Body of pancreas (tissue), 4 donors: ENCODE data around the gene SLC9A9. TPM values are rescaled to one million over a fixed set of nuclear protein-coding genes. Genes with fewer than 3 reads are reported as not detected.

ENCODE experiments used
- ATAC-seq: fragments of 150-250 bp; one replicate; pipeline ENCODE4 v1.9.1; 2016
- DNase-seq, 4 donors: peaks; one replicate each; pipeline ENCODE4 v3.0.0-alpha.2; 2019
- H3K27ac ChIP-seq, 4 donors: fragments of 200-600 bp; sonication (generic); 1 replicate in 3 of 4; 2 replicates in 1 of 4; pipeline versions ENCODE4 v1.5.1 to v1.6.1; 2016 to 2019; ENCODE audit warnings: mild to moderate bottlenecking in 1 of 4, mixed read lengths in 1 of 4, moderate library complexity in 1 of 4
- H3K27me3 ChIP-seq, 2 donors: fragments of 200-600 bp; sonication (generic); one replicate each; pipeline ENCODE4 v1.6.0; 2016; ENCODE audit warnings: mild to moderate bottlenecking in 1 of 2
- H3K36me3 ChIP-seq, 2 donors: fragments of 200-600 bp; sonication (generic); replicated peaks in 1 of 2; 2 replicates each; pipeline ENCODE4 v1.5.1; 2016; ENCODE audit warnings: low read depth in 2 of 2; ENCODE audit not compliant: insufficient read depth in 1 of 2
- H3K4me1 ChIP-seq: fragments of 200-600 bp; sonication (generic); one replicate; pipeline ENCODE4 v1.6.0; 2016
- H3K4me3 ChIP-seq, 2 donors: fragments of 200-600 bp; sonication (generic); 1 replicate in 1 of 2; 2 replicates in 1 of 2; pipeline ENCODE4 v1.5.1; 2016 to 2019
- H3K9me3 ChIP-seq, 3 donors: fragments of 200-600 bp; sonication (generic); 1 replicate in 2 of 3; 2 replicates in 1 of 3; pipeline ENCODE4 v1.5.1; 2016
- POLR2A ChIP-seq, 3 donors: fragments of 450-650 bp; IDR thresholded peaks; one replicate each; pipeline ENCODE4 v1.6.1; 2016; ENCODE audit warnings: antibody characterized with exemption in 3 of 3, mild to moderate bottlenecking in 2 of 3
- WGBS, 2 donors: methylation state at CpG; one replicate each; pipeline ENCODE4 v1.1.5; 2017; 5-methylcytosine and 5-hydroxymethylcytosine counted together
- intact Hi-C: fragments of 100-400 bp; cut with DNase I; formaldehyde crosslinking; loops from one replicate; pipeline ENCODE4 v1.15.1; 2023
- total RNA-seq, 2 donors: library from RNA; depleted of rRNA; stranded (reverse); fragments of >200 nt; gene quantifications; one replicate each; pipeline ENCODE4 v1.1.0, GENCODE V29; 2016
- TF ChIP-seq, protein P1 (sequence below), 7 experiments: fragments of 450-650 bp in 4 of 7; fragments of 200-600 bp in 3 of 7; sonication (generic) in 3 of 7; IDR thresholded peaks; one replicate each; pipeline ENCODE4 v1.5.1; 2016 to 2019; ENCODE audit warnings: antibody characterized with exemption in 7 of 7

Gene SLC9A9
- total RNA-seq, 2 donors from 2014 or later, result 1.6 to 2.3 TPM

DNA sequence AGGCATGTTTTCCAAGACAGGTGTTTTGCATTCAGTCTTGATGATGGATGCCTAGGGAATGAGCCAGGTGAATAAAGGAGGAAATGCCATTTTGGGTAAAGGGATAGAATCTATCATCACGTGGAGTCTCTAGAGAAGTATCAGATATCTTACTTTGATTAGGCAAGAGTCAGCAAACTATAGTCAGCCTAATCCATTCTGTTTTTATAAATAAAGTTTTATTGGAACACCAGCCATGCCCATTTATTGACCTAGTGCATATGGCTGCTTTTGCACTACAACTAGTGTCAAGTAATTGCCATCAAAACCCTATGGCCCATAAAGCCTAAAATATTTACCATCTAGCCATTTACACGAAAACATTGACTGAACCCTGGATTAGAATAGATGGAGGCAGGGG, 231.2 kb downstream of the SLC9A9 start:
- no peak for ATAC-seq
- no peaks in the 10 kb centered on the region for H3K36me3 ChIP-seq
- H3K27me3 ChIP-seq, result no peaks in the 10 kb centered on the region
- WGBS, 2 donors, result 76 to 79% methylated on average over 2 of the region's 2 CpGs
- TF ChIP-seq, protein P1, sequence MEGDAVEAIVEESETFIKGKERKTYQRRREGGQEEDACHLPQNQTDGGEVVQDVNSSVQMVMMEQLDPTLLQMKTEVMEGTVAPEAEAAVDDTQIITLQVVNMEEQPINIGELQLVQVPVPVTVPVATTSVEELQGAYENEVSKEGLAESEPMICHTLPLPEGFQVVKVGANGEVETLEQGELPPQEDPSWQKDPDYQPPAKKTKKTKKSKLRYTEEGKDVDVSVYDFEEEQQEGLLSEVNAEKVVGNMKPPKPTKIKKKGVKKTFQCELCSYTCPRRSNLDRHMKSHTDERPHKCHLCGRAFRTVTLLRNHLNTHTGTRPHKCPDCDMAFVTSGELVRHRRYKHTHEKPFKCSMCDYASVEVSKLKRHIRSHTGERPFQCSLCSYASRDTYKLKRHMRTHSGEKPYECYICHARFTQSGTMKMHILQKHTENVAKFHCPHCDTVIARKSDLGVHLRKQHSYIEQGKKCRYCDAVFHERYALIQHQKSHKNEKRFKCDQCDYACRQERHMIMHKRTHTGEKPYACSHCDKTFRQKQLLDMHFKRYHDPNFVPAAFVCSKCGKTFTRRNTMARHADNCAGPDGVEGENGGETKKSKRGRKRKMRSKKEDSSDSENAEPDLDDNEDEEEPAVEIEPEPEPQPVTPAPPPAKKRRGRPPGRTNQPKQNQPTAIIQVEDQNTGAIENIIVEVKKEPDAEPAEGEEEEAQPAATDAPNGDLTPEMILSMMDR (IDR thresholded peaks at IDR 0.05), result no peak
- TF ChIP-seq POLR2A (IDR thresholded peaks at IDR 0.05), result no peak
- no peak for DNase-seq
- H3K9me3 ChIP-seq, result no peaks in the 10 kb centered on the region
- intact Hi-C loops, result no loop called here
- no peaks in the 10 kb centered on the region for H3K4me1 ChIP-seq
- no peak overlapping the region for H3K27ac ChIP-seq
- no peak overlapping the region for H3K4me3 ChIP-seq

DNA sequence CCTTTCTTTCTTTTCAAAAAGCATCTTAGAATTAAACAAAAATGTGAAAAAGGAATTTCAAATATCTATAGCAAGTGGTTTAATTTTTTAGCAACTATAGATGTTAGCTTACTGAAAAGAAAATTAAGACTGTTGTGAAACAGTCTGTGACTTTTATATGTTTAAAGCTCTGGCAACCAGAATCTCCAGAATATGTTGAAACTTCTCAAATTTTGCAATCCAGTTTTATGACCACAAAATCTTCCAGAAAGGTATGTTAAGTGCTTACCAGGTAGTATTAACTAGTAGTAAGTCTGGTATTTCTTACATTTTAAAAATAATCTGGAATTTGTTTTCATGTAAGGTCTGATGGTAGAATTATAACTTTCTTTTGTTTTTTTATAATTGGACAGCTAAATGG, 235.0 kb downstream of the SLC9A9 start:
- Histone ChIP-seq H3K27ac (no peak overlapping the region), H3K4me1 (no peaks in the 10 kb centered on the region), H3K27me3 (no peaks in the 10 kb centered on the region), H3K4me3 (no peak overlapping the region), H3K36me3 (no peaks in the 10 kb centered on the region), H3K9me3 (no peaks in the 10 kb centered on the region)
- TF ChIP-seq POLR2A (IDR thresholded peaks at IDR 0.05), result no peak
- TF ChIP-seq, protein P1 (IDR thresholded peaks at IDR 0.05), result no peak
- DNase-seq (no peak), ATAC-seq (no peak)
- intact Hi-C loops, result no loop called here

DNA sequence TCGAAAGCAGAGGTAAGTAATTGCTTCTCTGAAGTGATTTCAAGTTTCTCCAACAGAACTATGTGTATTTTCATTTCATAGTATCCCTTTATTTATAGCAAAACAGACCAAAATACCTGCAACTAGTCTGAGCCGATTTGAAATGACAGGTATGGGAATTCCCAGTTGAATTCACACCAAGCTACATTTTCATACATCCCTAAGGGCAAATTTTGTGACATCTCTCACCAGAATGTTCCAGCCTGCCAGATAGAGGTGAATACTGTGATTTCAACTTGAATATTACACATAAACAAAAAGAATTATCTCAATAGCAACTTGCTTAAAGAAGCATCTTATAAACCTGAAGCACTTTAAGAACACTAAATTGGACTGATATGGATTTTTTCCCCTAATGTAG, 235.7 kb downstream of the SLC9A9 start:
- TF ChIP-seq, protein P1 (IDR thresholded peaks at IDR 0.05), result no peak
- no peak for TF ChIP-seq POLR2A (IDR thresholded peaks at IDR 0.05)
- Histone ChIP-seq H3K27me3 (no peaks in the 10 kb centered on the region), H3K36me3 (no peaks in the 10 kb centered on the region), H3K4me3 (no peak overlapping the region), H3K27ac (no peak overlapping the region), H3K4me1 (no peaks in the 10 kb centered on the region), H3K9me3 (no peaks in the 10 kb centered on the region)
- WGBS, 2 donors, result 61 to 62% methylated on average over 2 of the region's 2 CpGs
- no peak for ATAC-seq
- DNase-seq, result no peak
- intact Hi-C loops, result no loop called here

DNA sequence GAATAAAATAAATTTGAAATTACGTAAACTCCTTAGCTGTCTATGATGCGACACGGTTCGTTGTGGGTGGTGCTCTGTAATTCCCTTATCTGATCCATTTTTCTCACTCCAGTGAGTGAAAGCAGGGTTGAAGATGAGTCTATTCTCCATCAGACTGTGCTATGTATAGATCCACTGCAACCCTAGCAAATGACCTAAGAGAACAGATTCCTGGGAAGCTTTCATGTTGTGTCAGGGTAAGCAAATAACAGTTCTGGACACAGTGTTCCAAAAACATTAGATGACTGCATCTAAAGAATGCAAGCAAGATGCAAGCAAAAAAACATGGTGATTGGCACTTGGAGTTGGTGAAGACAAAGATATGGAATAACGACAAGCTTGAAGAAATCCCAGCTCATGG, 239.3 kb downstream of the SLC9A9 start:
- DNase-seq, result no peak
- Histone ChIP-seq H3K36me3 (no peaks in the 10 kb centered on the region), H3K4me1 (no peaks in the 10 kb centered on the region), H3K27ac (no peak overlapping the region), H3K4me3 (no peak overlapping the region), H3K27me3 (no peaks in the 10 kb centered on the region), H3K9me3 (no peaks in the 10 kb centered on the region)
- 75 to 81% methylated on average over 5 of the region's 5 CpGs for WGBS, 2 donors
- intact Hi-C loops, result no loop called here
- TF ChIP-seq, protein P1 (IDR thresholded peaks at IDR 0.05), result no peak
- TF ChIP-seq POLR2A (IDR thresholded peaks at IDR 0.05), result no peak
- ATAC-seq, result no peak

DNA sequence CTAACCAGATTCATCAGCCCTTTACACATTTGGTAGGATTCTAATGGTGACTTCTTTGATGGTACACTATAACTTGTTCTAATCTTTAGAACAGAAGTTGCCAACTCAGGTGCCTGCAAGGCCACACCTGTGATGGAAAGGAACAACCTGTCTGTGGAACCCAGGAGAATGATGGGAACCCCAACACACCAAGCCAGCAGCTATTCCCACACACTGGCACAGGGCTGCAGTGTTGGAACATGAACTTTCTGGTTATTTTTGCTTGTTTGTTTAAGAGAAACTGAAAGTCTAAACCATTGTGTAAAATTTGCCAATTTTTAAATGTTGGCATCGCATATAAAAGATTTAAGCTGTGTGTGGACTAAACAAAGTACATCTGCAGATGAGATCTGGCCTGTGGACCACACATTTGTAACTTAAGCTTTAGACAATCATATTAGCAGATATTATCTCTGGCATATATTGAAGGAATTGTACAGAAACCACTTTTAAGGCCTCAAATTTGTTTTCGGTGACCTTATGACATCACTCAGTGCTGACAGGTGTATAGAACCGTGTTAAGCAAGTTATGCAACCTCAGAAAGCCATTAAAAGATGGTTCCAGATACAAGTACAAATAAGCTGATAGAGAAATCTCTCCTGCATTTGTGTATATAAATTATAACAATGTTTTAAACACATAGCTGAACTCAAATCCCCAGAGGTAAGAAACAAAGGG, 242.9 kb downstream of the SLC9A9 start:
- H3K27me3 ChIP-seq, result no peaks in the 10 kb centered on the region
- ATAC-seq, result no peak
- H3K27ac ChIP-seq, result no peak overlapping the region
- intact Hi-C loops, result no loop called here
- no peak for TF ChIP-seq POLR2A (IDR thresholded peaks at IDR 0.05)
- TF ChIP-seq, protein P1 (IDR thresholded peaks at IDR 0.05), result no peak
- no peak overlapping the region for H3K4me3 ChIP-seq
- H3K9me3 ChIP-seq, result no peaks in the 10 kb centered on the region
- DNase-seq, result no peak
- no peaks in the 10 kb centered on the region for H3K36me3 ChIP-seq
- 75 to 82% methylated on average over 3 of the region's 3 CpGs for WGBS, 2 donors
- no peaks in the 10 kb centered on the region for H3K4me1 ChIP-seq
